ENCODE data around the gene DDAH2.
A peak's percentile ranks its signal among the peaks of the same experiment; 100 is the strongest.

Gene DDAH2

DNA sequence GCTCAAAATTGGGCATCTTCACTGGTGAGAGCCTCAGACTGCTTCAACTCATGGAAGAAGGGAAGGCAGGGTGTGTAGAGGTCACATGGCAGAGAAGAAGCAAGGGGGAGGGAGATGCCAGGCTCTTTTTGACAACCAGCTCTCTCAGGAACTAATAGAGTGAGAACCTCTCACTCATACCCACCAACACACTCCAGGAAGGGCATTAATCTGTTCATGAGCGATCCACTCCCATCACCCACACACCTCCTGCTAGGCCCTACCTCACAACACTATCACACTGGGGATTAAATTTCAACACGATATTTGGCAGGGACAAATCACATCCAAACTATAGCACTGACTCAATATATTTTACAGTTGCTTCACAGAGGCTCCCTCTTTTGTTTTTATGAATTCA, 12.7 kb upstream of the DDAH2 start:
- DNase-seq (ENCODE audit: low read depth) = no peak
- TF ChIP-seq, protein P1, sequence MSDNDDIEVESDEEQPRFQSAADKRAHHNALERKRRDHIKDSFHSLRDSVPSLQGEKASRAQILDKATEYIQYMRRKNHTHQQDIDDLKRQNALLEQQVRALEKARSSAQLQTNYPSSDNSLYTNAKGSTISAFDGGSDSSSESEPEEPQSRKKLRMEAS (IDR thresholded peaks at IDR 0.05; ENCODE audit: low read depth, low read length) = no peak
- TF ChIP-seq, protein P2, sequence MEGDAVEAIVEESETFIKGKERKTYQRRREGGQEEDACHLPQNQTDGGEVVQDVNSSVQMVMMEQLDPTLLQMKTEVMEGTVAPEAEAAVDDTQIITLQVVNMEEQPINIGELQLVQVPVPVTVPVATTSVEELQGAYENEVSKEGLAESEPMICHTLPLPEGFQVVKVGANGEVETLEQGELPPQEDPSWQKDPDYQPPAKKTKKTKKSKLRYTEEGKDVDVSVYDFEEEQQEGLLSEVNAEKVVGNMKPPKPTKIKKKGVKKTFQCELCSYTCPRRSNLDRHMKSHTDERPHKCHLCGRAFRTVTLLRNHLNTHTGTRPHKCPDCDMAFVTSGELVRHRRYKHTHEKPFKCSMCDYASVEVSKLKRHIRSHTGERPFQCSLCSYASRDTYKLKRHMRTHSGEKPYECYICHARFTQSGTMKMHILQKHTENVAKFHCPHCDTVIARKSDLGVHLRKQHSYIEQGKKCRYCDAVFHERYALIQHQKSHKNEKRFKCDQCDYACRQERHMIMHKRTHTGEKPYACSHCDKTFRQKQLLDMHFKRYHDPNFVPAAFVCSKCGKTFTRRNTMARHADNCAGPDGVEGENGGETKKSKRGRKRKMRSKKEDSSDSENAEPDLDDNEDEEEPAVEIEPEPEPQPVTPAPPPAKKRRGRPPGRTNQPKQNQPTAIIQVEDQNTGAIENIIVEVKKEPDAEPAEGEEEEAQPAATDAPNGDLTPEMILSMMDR (IDR thresholded peaks at IDR 0.05; ENCODE audit: low read depth, low read length) = no peak
- TF ChIP-seq MYC (IDR thresholded peaks at IDR 0.05; ENCODE audit: low read depth, low read length) (no peak), POLR2A (IDR thresholded peaks at IDR 0.05; ENCODE audit: extremely low read depth, insufficient read length) (no peak)
- H3K4me3 ChIP-seq (ENCODE audit: low read depth, low read length) = no peak overlapping the region

GRCh38 chr6:31740397-31741223, 11.5 kb upstream of the DDAH2 start:
- peak; percentile 86 for DNase-seq (ENCODE audit: low read depth)
- peak overlapping the region; percentile 89 for H3K4me3 ChIP-seq (ENCODE audit: low read depth, low read length)
- peak; percentile 28 for TF ChIP-seq POLR2A (IDR thresholded peaks at IDR 0.05; ENCODE audit: extremely low read depth, insufficient read length)
- TF ChIP-seq MYC (IDR thresholded peaks at IDR 0.05; ENCODE audit: low read depth, low read length) = no peak

DNA sequence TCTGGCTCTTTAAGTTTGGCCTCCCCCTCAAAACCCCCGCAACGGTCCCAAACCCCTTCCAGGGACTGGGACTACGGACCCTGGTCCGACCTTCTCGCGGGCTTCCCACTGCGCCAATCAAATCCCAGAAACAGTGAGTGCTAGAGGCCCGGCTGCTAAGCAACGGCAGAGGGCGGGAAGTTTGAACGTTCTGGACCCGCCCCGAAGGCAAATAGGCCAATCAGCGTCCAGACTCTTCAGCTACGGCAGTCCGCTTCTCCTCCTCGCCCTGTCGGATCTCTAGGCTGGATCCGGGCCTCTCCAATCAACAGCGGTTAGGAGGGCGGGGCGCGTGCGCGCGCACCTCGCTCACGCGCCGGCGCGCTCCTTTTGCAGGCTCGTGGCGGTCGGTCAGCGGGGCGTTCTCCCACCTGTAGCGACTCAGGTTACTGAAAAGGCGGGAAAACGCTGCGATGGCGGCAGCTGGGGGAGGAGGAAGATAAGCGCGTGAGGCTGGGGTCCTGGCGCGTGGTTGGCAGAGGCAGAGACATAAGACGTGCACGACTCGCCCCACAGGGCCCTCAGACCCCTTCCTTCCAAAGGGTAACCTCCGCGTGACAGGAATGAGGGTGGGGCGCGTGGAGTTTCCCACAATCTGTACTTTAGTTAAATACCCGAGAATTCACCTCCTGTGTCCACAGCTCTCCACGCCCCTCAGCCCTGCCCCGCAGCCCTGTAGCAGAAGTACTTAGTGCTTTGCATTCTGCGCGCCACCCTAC, 10.7 kb upstream of the DDAH2 start, which contains the start of gene MSH5:
TSS of gene MSH5 (plus strand) at position 367 of the 758 bp plus-strand sequence. CDS start 462 bp downstream, outside the sequence.
- H3K4me3 ChIP-seq (ENCODE audit: low read depth, low read length) = peak within 1 kb of the TSS; percentile 100
- DNase-seq (ENCODE audit: low read depth) = peak; percentile 100
- TF ChIP-seq POLR2A (IDR thresholded peaks at IDR 0.05; ENCODE audit: extremely low read depth, insufficient read length) = peak; percentile 72
- peak; percentile 93 for TF ChIP-seq MYC (IDR thresholded peaks at IDR 0.05; ENCODE audit: low read depth, low read length)
- TF ChIP-seq, protein P2 (IDR thresholded peaks at IDR 0.05; ENCODE audit: low read depth, low read length) = no peak
- TF ChIP-seq, protein P1 (IDR thresholded peaks at IDR 0.05; ENCODE audit: low read depth, low read length) = peak; percentile 87

GRCh38 chr6:31737991-31738979, 9.2 kb upstream of the DDAH2 start:
- peak; percentile 99 for DNase-seq (ENCODE audit: low read depth)
- H3K4me3 ChIP-seq (ENCODE audit: low read depth, low read length) = peak overlapping the region; percentile 100
- TF ChIP-seq, protein P1 (IDR thresholded peaks at IDR 0.05; ENCODE audit: low read depth, low read length) = peak; percentile 41
- peak; percentile 67 for TF ChIP-seq POLR2A (IDR thresholded peaks at IDR 0.05; ENCODE audit: extremely low read depth, insufficient read length)
- TF ChIP-seq MYC (IDR thresholded peaks at IDR 0.05; ENCODE audit: low read depth, low read length) = no peak; the same call in 1 of the 2 replicates
- TF ChIP-seq, protein P2 (IDR thresholded peaks at IDR 0.05; ENCODE audit: low read depth, low read length) = peak; percentile 9

GRCh38 chr6:31737315-31737990, 8.4 kb upstream of the DDAH2 start:
- peak overlapping the region; percentile 100 for H3K4me3 ChIP-seq (ENCODE audit: low read depth, low read length)
- TF ChIP-seq, protein P2 (IDR thresholded peaks at IDR 0.05; ENCODE audit: low read depth, low read length) = no peak
- no peak for TF ChIP-seq POLR2A (IDR thresholded peaks at IDR 0.05; ENCODE audit: extremely low read depth, insufficient read length)
- TF ChIP-seq, protein P1 (IDR thresholded peaks at IDR 0.05; ENCODE audit: low read depth, low read length) = no peak
- no peak; the same call in 1 of the 2 replicates for TF ChIP-seq MYC (IDR thresholded peaks at IDR 0.05; ENCODE audit: low read depth, low read length)
- peak; percentile 94 for DNase-seq (ENCODE audit: low read depth)
